Prostate gland (tissue), 2 donors: ENCODE results near the gene LOC101059915. TPM values are rescaled to one million over a fixed set of nuclear protein-coding genes. Genes with fewer than 3 reads are reported as not detected.
"Not testable (repeated sequence)": the region's sequence is repeated elsewhere in the genome, so short reads cannot be mapped to it uniquely, and the experiment has no call there.

Experiments
- DNase-seq: peaks from one replicate; pipeline ENCODE4 v3.0.0-alpha.2; 2019; ENCODE audit warnings: low spot score
- H3K27ac ChIP-seq, 2 donors: fragments of 200-600 bp; sonication (generic); 2 replicates each; pipeline ENCODE4 v1.5.1; 2017 to 2019
- H3K27me3 ChIP-seq: fragments of 200-600 bp; sonication (generic); replicated peaks from 2 replicates; pipeline ENCODE4 v1.5.1; 2019; ENCODE audit not compliant: insufficient read depth
- H3K36me3 ChIP-seq, 2 donors: fragments of 200-600 bp; sonication (generic); 1 replicate in 1 of 2; 2 replicates in 1 of 2; pipeline versions ENCODE4 v1.5.1 to v1.8.1; 2017 to 2019
- H3K4me1 ChIP-seq: fragments of 200-600 bp; sonication (generic); replicated peaks from 2 replicates; pipeline ENCODE4 v1.5.1; 2019
- H3K4me3 ChIP-seq, 2 donors: fragments of 200-600 bp; sonication (generic); 2 replicates each; pipeline ENCODE4 v1.5.1; 2017 to 2019
- H3K9me3 ChIP-seq: fragments of 200-600 bp; sonication (generic); 2 replicates; pipeline ENCODE4 v1.5.1; 2017
- WGBS: methylation state at CpG from one replicate; pipeline ENCODE4 v1.1.5; 2018; 5-methylcytosine and 5-hydroxymethylcytosine counted together
- intact Hi-C: fragments of 100-400 bp; cut with DNase I; formaldehyde crosslinking; loops from one replicate; pipeline ENCODE4 v1.14.2; 2022
- small RNA-seq, 2 donors: library from RNA; depleted of rRNA; stranded (forward); fragments of <200 nt; gene quantifications; one replicate each; pipeline ENCODE3, GENCODE V24; 2016
- total RNA-seq, 2 donors: library from RNA; depleted of rRNA; stranded (reverse); fragments of >200 nt; gene quantifications; one replicate each; pipeline ENCODE4 v1.1.0, GENCODE V29; 2016

The LOC101059915 gene

DNA sequence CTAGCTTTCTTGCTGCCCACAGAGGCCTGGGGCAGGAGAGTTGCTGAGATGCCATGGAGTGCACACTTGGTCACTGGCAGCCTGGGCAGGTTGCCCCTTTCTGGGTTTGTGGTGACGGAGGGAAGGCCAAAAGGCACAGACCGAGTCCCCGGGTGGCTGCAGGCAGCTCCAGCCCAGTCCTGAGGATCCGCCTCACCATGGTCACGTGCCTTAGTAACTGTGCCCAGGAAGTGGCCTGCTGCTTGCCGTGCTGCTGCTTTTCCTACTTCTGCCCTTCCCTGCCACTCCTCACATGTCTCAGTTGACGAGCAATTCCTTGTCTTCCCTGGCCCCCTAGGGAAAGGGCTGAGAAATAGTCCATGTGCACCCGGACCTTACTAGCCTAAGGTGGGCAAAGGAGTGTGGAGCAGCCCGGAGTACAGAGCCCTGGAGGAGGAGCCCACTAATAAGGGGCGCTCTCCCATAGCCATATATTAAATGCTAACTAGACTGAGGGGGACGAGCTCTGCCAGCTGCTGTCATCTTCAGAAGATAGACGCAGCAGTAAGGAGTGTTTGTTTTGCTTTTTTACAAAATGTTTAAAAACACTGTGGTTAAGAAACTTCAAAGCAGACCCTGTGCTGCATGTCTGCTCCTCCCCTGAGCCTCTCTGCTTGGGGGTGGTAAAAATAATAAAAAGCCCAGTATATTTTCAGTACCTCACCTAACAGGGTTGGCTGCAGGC is 31.1 kb downstream of the LOC101059915 start:
- H3K4me1 ChIP-seq, H3K4me3 ChIP-seq, H3K27me3 ChIP-seq, DNase-seq, H3K36me3 ChIP-seq, H3K27ac ChIP-seq, intact Hi-C loops, H3K9me3 ChIP-seq: not testable (repeated sequence)
- no CpG with 5 or more reads among the region's 12 CpGs for WGBS

DNA sequence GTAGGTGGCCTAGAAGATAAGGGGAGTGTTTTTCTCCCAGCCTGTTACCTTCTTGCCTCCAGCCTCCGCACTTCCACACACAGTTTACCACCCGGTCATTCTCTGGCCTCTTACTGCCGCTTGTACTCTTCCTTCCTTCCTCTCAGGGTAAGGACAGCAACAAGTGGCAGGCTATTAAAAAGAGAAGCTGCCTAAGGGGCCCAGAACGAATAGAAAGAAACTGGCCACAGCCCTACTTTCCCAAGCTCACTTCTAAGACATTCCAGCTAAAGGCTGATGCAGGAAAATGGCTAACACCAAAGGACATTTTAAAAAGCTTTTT is 31.6 kb downstream of the LOC101059915 start:
- no CpG with 5 or more reads among the region's 4 CpGs for WGBS
- H3K27me3 ChIP-seq, DNase-seq: not testable (repeated sequence)

DNA sequence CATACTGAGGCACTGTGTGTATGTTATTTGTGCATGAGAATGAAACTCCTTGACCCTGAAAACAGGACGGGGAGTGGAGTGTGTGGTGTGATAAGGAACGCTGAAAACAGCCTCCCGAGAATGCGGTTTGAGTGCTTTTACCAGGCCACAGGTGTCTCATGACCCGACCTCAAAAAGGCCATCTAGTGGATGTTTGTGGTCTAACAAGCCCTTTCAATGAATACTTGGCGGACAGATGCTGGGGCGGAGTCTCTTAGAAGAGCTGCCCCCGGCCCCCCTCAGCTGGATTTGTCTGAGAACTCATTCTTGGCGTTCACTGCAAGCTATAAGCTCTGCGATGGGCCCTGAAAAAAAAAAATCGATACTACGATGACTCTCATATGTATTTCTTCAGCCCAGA is 35.5 kb downstream of the LOC101059915 start:
- intact Hi-C loops, DNase-seq, H3K27me3 ChIP-seq, H3K9me3 ChIP-seq, H3K27ac ChIP-seq, H3K36me3 ChIP-seq, H3K4me3 ChIP-seq, H3K4me1 ChIP-seq: not testable (repeated sequence)
- WGBS = no CpG with 5 or more reads among the region's 12 CpGs

More for the DNA sequence above, 31.6 kb downstream of the LOC101059915 start:
- intact Hi-C loops, H3K27ac ChIP-seq, H3K9me3 ChIP-seq, H3K4me3 ChIP-seq, H3K4me1 ChIP-seq, H3K36me3 ChIP-seq: not testable (repeated sequence)

DNA sequence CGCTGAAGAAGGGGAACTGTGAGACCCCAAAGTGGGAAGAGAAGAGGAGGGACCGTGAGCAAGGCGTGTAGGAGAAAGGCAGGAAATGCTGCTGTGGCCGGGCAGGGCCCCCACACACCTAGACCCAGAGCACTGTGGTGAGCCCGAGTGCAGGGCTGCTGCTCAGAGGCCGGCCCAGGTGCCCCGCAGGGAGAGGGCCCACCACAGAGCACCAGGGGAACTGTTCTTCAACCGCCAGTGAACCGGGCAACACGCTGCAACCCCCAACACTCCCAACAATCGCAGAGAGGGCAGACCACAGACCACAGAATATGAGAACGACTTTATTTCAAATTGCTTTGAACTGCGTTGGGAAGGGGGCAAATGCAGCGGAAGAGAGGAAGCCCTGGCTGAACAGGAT is 46.7 kb downstream of the LOC101059915 start:
- H3K4me3 ChIP-seq, H3K9me3 ChIP-seq, H3K4me1 ChIP-seq, H3K27me3 ChIP-seq, H3K27ac ChIP-seq, H3K36me3 ChIP-seq, intact Hi-C loops, DNase-seq: not testable (repeated sequence)
- no CpG with 5 or more reads among the region's 14 CpGs for WGBS

DNA sequence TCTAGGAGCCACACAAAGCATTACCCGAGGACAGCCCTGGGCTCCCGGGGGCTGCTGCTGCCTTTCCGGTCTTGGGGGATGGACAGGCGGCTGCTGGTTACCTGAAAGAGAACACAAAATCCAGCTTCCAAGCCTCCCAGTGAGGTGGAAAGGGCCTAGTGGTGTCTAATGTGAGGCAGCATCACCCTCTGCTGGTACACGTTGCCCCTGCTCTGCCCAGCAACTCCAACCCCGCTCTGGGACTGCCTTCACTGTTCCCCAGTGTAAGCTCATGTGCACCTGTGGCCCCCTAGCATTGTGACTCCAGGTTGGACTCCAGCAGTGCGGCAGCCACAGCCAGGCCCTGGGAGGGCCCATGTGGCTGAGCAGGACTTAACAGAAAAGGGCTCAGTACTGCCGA is 48.2 kb downstream of the LOC101059915 start:
- H3K27ac ChIP-seq, intact Hi-C loops, H3K27me3 ChIP-seq, H3K4me3 ChIP-seq, H3K9me3 ChIP-seq, DNase-seq, H3K4me1 ChIP-seq, H3K36me3 ChIP-seq: not testable (repeated sequence)
- no CpG with 5 or more reads among the region's 8 CpGs for WGBS

DNA sequence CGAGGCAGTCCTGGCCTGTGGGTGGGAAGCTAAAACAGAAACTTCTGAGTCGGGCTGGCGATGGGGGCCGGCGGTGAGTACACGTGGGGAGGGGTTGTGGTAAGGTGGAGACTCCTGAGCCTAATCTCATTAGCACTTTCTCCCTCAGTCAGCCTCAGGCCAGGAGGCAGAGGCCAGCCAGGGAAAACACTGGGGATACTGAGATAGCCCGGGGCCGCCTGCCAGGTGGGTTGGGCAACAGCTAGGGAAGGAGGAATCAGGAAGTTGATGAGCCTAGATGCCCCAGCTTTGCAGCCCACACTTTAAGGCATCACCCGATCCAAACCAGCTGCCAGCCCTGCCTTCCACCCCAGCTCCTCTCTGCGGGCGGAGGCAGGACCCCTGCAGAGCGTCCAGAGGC is 49.0 kb downstream of the LOC101059915 start:
- DNase-seq, intact Hi-C loops, H3K27me3 ChIP-seq, H3K9me3 ChIP-seq, H3K36me3 ChIP-seq, H3K4me3 ChIP-seq, H3K27ac ChIP-seq, H3K4me1 ChIP-seq: not testable (repeated sequence)
- no CpG with 5 or more reads among the region's 12 CpGs for WGBS

DNA sequence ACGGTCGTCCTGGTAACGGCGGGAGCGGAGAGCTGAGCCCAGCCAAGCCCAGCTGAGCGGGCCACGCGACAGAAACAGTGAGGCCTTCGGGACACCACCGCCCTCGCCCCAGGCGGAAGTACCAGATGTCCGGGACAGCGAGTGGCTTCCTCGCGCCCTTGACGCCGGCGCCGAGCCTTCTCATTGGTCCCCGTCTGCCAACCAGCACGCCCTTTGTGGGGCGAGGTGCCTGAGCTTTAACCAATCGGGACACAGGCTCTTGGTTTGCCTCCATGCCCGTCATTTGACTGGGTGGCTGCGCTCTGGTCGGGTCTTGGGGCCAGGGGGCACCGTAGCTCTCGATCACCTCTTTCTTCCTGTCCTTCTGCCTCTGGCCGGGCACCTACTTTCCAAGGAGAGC is 50.8 kb downstream of the LOC101059915 start, which contains the start of gene CXorf49:
CXorf49 (minus strand) TSS at position 101 of the 400 bp plus-strand sequence. CDS start 134 bp downstream, outside the sequence.
- H3K4me1 ChIP-seq, H3K4me3 ChIP-seq, H3K27me3 ChIP-seq, H3K9me3 ChIP-seq, DNase-seq, H3K36me3 ChIP-seq, intact Hi-C loops, H3K27ac ChIP-seq: not testable (repeated sequence)
- WGBS = no CpG with 5 or more reads among the region's 30 CpGs

DNA sequence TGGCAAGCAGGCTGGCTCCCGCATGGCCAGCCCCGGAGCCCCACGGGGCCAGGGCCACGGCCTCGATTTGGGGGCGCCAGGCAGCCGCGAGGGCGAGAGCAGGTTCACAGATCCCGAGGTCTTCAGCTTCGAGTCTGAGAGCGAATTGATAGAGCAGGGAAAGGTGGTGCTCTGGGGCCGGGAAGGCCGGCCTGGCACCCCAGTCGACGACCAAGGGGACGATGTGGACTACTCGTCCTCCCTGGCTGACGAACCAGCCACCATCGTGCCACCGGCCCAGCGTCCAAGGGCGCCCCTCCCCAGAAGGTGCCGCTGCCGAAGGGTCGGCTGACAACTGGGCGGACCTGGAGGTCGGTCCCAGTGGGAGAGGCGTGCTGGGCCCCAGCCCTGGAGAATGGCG is 51.8 kb downstream of the LOC101059915 start:
- H3K27ac ChIP-seq, H3K36me3 ChIP-seq, H3K4me3 ChIP-seq, H3K9me3 ChIP-seq, intact Hi-C loops, DNase-seq, H3K4me1 ChIP-seq, H3K27me3 ChIP-seq: not testable (repeated sequence)
- no CpG with 5 or more reads among the region's 30 CpGs for WGBS

DNA sequence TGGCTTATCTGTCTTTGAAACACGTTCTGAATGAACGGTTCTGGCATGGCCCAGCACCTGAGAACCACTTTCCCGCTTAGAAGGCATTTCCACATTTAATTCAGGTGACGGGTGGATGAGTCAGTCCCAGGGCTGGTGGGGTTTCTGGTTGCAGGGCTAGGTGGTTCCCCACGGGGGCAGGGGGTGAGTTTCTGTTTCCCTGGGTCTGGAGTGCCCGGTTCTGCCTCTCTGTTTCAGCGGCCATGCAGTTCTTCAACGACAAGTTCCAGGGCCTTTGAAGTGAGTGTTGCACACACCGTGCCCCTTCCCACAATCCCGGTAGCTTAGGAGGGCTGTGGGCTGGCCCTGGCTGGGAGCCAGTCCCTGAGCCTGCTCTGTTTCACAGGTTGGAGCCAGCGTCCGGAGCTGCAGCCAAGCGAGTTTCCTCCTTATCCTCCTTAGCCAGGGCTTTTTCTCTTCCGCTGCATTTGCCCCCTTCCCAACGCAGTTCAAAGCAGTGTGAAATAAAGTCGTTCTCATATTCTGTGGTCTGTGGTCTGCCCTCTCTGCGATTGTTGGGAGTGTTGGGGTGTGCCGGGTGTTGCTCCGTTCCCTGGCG is 53.0 kb downstream of the LOC101059915 start:
- no CpG with 5 or more reads among the region's 20 CpGs for WGBS
- H3K4me1 ChIP-seq, H3K27me3 ChIP-seq, H3K27ac ChIP-seq, intact Hi-C loops, H3K4me3 ChIP-seq, DNase-seq, H3K9me3 ChIP-seq, H3K36me3 ChIP-seq: not testable (repeated sequence)

Small RNA genes within 50 kb of the gene (small RNA-seq; reads per million reads assigned to genes)
- gene BX276092.4 = 0 reads per million in 2 donors

Other genes with a start within 250 kb of the LOC101059915 start
- 100 to 1,000 TPM in 1 of 2 donors, 10 to 100 TPM in 1; 68.0 to 126 TPM for gene OGT, start 134.4 kb upstream of the LOC101059915 start, total RNA-seq
- 10 to 100 TPM in 1 of 2 donors, 1 to 10 TPM in 1; 1.4 to 18.0 TPM for gene GCNA, start 89.1 kb upstream of the LOC101059915 start, total RNA-seq
- gene CXCR3, start 49.0 kb upstream of the LOC101059915 start, total RNA-seq = 1 to 10 TPM in 1 of 2 donors, not detected in 1; 1.1 TPM
- gene CXorf49, start 50.7 kb downstream of the LOC101059915 start, total RNA-seq = 1 to 10 TPM in 1 of 2 donors, not detected in 1; 5.1 TPM
- gene CXorf49B, start 95.8 kb downstream of the LOC101059915 start, total RNA-seq = 1 to 10 TPM in 1 of 2 donors, not detected in 1; 5.1 TPM
- 10 to 100 TPM in 1 of 2 donors, 1 to 10 TPM in 1; 4.2 to 28.2 TPM for gene NHSL2, start 243.3 kb downstream of the LOC101059915 start, total RNA-seq